ENCODE measurements around the gene CROCC2.

The CROCC2 gene

GRCh38 chr2:240959214-240959940 lies 53.2 kb downstream of the CROCC2 start:
- no peak for DNase-seq

- DNase-seq, result no peak
These were observed 53.8 kb downstream of the CROCC2 start for GRCh38 chr2:240959941-240960308.

- no peak for DNase-seq
These were observed 54.3 kb downstream of the CROCC2 start for GRCh38 chr2:240960309-240960970.

GRCh38 chr2:240960971-240961876 lies 55.1 kb downstream of the CROCC2 start:
- no peak for DNase-seq

- DNase-seq, result no peak
These were observed 55.8 kb downstream of the CROCC2 start for GRCh38 chr2:240961910-240962299.

GRCh38 chr2:240962300-240963064 lies 56.3 kb downstream of the CROCC2 start:
- no peak for DNase-seq

- no peak for DNase-seq
These were observed 57.1 kb downstream of the CROCC2 start for GRCh38 chr2:240963065-240963867.

- no peak for DNase-seq
These were observed 58.0 kb downstream of the CROCC2 start for GRCh38 chr2:240963868-240964703.

GRCh38 chr2:240964704-240965295 lies 58.7 kb downstream of the CROCC2 start:
- DNase-seq, result no peak

GRCh38 chr2:240965296-240965904 lies 59.3 kb downstream of the CROCC2 start:
- no peak for DNase-seq

GRCh38 chr2:240965905-240966456 lies 59.8 kb downstream of the CROCC2 start:
- no peak for DNase-seq

GRCh38 chr2:240966457-240966905 lies 60.3 kb downstream of the CROCC2 start:
- DNase-seq, result no peak

- no peak for DNase-seq
These were observed 61.0 kb downstream of the CROCC2 start for GRCh38 chr2:240966906-240967680.

GRCh38 chr2:240967681-240968621 lies 61.8 kb downstream of the CROCC2 start:
- no peak for DNase-seq

GRCh38 chr2:240968731-240969624 lies 62.8 kb downstream of the CROCC2 start:
- DNase-seq, result no peak

- no peak for DNase-seq
These were observed 64.0 kb downstream of the CROCC2 start for GRCh38 chr2:240970104-240970503.

Measured in T-helper 9 cell (primary cell).